Measurements from ENCODE around the gene RTF2. TPM values are rescaled to one million over a fixed set of nuclear protein-coding genes. Genes with fewer than 3 reads are reported as not detected.

The RTF2 gene
- polyA plus RNA-seq, 1 donor (not counting 4 experiments of a cell fraction or from before 2014, with no cell fraction given), result 63.4 TPM

DNA sequence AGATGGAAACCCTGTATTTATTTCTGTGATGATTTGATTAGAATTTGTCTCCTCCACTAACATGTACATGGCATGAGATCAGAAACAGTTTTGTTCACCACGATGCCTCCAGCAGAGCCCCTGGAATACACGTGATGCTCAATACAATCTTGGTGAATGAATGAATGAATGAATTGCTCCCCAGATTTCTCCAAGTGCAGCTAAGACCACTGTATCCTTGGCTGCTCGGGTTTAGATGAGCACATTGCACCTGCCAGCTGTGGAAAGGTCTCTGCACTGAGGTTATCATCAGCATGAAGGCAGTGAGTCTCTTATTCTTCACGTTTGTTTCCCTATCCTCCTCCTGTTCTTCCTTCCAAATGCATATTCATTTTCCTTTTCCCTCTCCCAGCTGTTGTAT lies 38.5 kb upstream of the RTF2 start:
- H2AFZ ChIP-seq (ENCODE audit: control insufficient read depth, low read length), result no peak overlapping the region
- peaks cover 13% of the 10 kb centered on the region for H3K4me1 ChIP-seq (ENCODE audit: control insufficient read depth, extremely low read depth, insufficient read depth, low read length)
- H3K27me3 ChIP-seq (ENCODE audit: control insufficient read depth, extremely low read depth, insufficient read depth, low read length), result no peaks in the 10 kb centered on the region
- TF ChIP-seq EZH2 (IDR thresholded peaks at IDR 0.05; ENCODE audit: low read length), result no peak
- TF ChIP-seq, protein P1, sequence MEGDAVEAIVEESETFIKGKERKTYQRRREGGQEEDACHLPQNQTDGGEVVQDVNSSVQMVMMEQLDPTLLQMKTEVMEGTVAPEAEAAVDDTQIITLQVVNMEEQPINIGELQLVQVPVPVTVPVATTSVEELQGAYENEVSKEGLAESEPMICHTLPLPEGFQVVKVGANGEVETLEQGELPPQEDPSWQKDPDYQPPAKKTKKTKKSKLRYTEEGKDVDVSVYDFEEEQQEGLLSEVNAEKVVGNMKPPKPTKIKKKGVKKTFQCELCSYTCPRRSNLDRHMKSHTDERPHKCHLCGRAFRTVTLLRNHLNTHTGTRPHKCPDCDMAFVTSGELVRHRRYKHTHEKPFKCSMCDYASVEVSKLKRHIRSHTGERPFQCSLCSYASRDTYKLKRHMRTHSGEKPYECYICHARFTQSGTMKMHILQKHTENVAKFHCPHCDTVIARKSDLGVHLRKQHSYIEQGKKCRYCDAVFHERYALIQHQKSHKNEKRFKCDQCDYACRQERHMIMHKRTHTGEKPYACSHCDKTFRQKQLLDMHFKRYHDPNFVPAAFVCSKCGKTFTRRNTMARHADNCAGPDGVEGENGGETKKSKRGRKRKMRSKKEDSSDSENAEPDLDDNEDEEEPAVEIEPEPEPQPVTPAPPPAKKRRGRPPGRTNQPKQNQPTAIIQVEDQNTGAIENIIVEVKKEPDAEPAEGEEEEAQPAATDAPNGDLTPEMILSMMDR (optimal IDR thresholded peaks at IDR 0.05 in 1 of 3, IDR thresholded peaks at IDR 0.05 in 1 of 3, conservative IDR thresholded peaks at IDR 0.05 in 1 of 3; ENCODE audit: extremely low read depth in 1 of 3, insufficient read depth in 2 of 3, low read length in 3 of 3), result no peak
- H3K9me1 ChIP-seq (ENCODE audit: control insufficient read depth, extremely low read depth, insufficient read depth, low read length), result no peaks in the 10 kb centered on the region
- FAIRE-seq, result no peak
- dilution Hi-C loops (cut with MboI; ENCODE audit: extremely low pct_ligation_motif_present, low sequenced_read_pairs), result no loop called here
- no peak overlapping the region for H3K4me3 ChIP-seq (ENCODE audit: control insufficient read depth in 2 of 3, extremely low read depth in 1 of 3, insufficient read depth in 2 of 3, low read depth in 1 of 3, low read length in 3 of 3)
- H3K36me3 ChIP-seq (ENCODE audit: control insufficient read depth in 2 of 2, extremely low read depth in 1 of 2, insufficient read depth in 2 of 2, low read length in 2 of 2), result no peaks in the 10 kb centered on the region
- H3K4me2 ChIP-seq (ENCODE audit: control insufficient read depth, extremely low read depth, insufficient read depth, low read depth, low read length), result no peak overlapping the region
- DNase-seq (ENCODE audit: low read depth, low spot score), result no peak
- H3K9ac ChIP-seq (ENCODE audit: control insufficient read depth, extremely low read depth, insufficient read depth, low read length), result no peak overlapping the region
- H3K27ac ChIP-seq (ENCODE audit: control insufficient read depth, insufficient read depth, low read length), result no peak overlapping the region
- H4K20me1 ChIP-seq (ENCODE audit: control insufficient read depth, extremely low read depth, insufficient read depth, low read length), result no peaks in the 10 kb centered on the region
- no peaks in the 10 kb centered on the region for H3K79me2 ChIP-seq (ENCODE audit: control insufficient read depth, insufficient read depth, low read length)
- H3K9me3 ChIP-seq (ENCODE audit: control insufficient read depth, low read depth, low read length), result no peaks in the 10 kb centered on the region

- Histone ChIP-seq H3K36me3 (ENCODE audit: control insufficient read depth in 2 of 2, extremely low read depth in 1 of 2, insufficient read depth in 2 of 2, low read length in 2 of 2) (no peaks in the 10 kb centered on the region), H3K9me3 (ENCODE audit: control insufficient read depth, low read depth, low read length) (no peaks in the 10 kb centered on the region), H3K4me1 (ENCODE audit: control insufficient read depth, extremely low read depth, insufficient read depth, low read length) (peaks cover 13% of the 10 kb centered on the region), H3K27me3 (ENCODE audit: control insufficient read depth, extremely low read depth, insufficient read depth, low read length) (no peaks in the 10 kb centered on the region), H3K4me2 (ENCODE audit: control insufficient read depth, extremely low read depth, insufficient read depth, low read depth, low read length) (no peak overlapping the region), H3K4me3 (ENCODE audit: control insufficient read depth in 2 of 3, extremely low read depth in 1 of 3, insufficient read depth in 2 of 3, low read depth in 1 of 3, low read length in 3 of 3) (no peak overlapping the region), H2AFZ (ENCODE audit: control insufficient read depth, low read length) (no peak overlapping the region), H3K9me1 (ENCODE audit: control insufficient read depth, extremely low read depth, insufficient read depth, low read length) (no peaks in the 10 kb centered on the region), H3K79me2 (ENCODE audit: control insufficient read depth, insufficient read depth, low read length) (no peaks in the 10 kb centered on the region), H3K27ac (ENCODE audit: control insufficient read depth, insufficient read depth, low read length) (no peak overlapping the region), H4K20me1 (ENCODE audit: control insufficient read depth, extremely low read depth, insufficient read depth, low read length) (no peaks in the 10 kb centered on the region), H3K9ac (ENCODE audit: control insufficient read depth, extremely low read depth, insufficient read depth, low read length) (no peak overlapping the region)
- dilution Hi-C loops (cut with MboI; ENCODE audit: extremely low pct_ligation_motif_present, low sequenced_read_pairs), result no loop called here
- TF ChIP-seq, protein P1 (optimal IDR thresholded peaks at IDR 0.05 in 1 of 3, IDR thresholded peaks at IDR 0.05 in 1 of 3, conservative IDR thresholded peaks at IDR 0.05 in 1 of 3; ENCODE audit: extremely low read depth in 1 of 3, insufficient read depth in 2 of 3, low read length in 3 of 3), result no peak
- no peak for TF ChIP-seq EZH2 (IDR thresholded peaks at IDR 0.05; ENCODE audit: low read length)
- FAIRE-seq (no peak), DNase-seq (ENCODE audit: low read depth, low spot score) (no peak)
These were observed 38.0 kb upstream of the RTF2 start for GRCh38 chr20:56430461-56430860.
